Caco-2 (cell line): ENCODE measurements around the gene SPAAR. TPM values are rescaled to one million over a fixed set of nuclear protein-coding genes. Genes with fewer than 3 reads are reported as not detected.

Source experiments
- BruUV-seq: library from RNA; stranded (reverse); fragments of 400-500 nt; replicated peaks from 2 replicates; lab custom pipeline; 2021; lab: Mats Ljungman, UMichigan
- CTCF ChIA-PET: fragments of 300-600 bp; sonication (Branson Sonifier 250); formaldehyde crosslinking; loops from one replicate; lab custom pipeline; 2022; ENCODE audit warnings: antibody characterized with exemption; lab: Charles Lee
- POLR2A ChIA-PET: fragments of 300-600 bp; sonication (Branson Sonifier 250); formaldehyde crosslinking; loops from one replicate; lab custom pipeline; 2022; ENCODE audit warnings: antibody characterized with exemption; lab: Charles Lee
- DNase-seq, 2 experiments: peaks; one replicate each; pipeline versions ENCODE4 v3.0.0 to v3.0.0-alpha.2; 2020 to 2022
- H3K27me3 ChIP-seq: replicated peaks from 2 replicates; pipeline ENCODE4 v1.6.0; 2011; ENCODE audit warnings: low read length; ENCODE audit not compliant: control insufficient read depth, insufficient read depth
- H3K36me3 ChIP-seq: 2 replicates; pipeline ENCODE4 v1.5.1; 2011; ENCODE audit warnings: low read length; ENCODE audit not compliant: control insufficient read depth, insufficient read depth
- H3K4me1 ChIP-seq: fragments of 250-450 bp; sonication (Bioruptor Pico); 2 replicates; pipeline ENCODE4 v1.5.1; 2020; ENCODE audit warnings: mild to moderate bottlenecking
- H3K4me3 ChIP-seq: 2 replicates; pipeline ENCODE4 v1.5.1; 2011; ENCODE audit warnings: low read depth, mild to moderate bottlenecking, control low read depth, low read length
- H3K9me3 ChIP-seq: fragments of 250-450 bp; sonication (Bioruptor Pico); 2 replicates; pipeline ENCODE4 v1.5.1; 2020; ENCODE audit warnings: mild to moderate bottlenecking, moderate library complexity
- H3K27ac Mint-ChIP-seq: one replicate; pipeline ENCODE4 v1.8.0; 2022; ENCODE audit warnings: mixed read lengths; ENCODE audit not compliant: unreplicated experiment
- H3K27me3 Mint-ChIP-seq: one replicate; pipeline ENCODE4 v1.8.0; 2022; ENCODE audit warnings: mixed read lengths; ENCODE audit not compliant: insufficient read depth, unreplicated experiment
- H3K36me3 Mint-ChIP-seq: one replicate; pipeline ENCODE4 v1.8.0; 2022; ENCODE audit warnings: mild to moderate bottlenecking, mixed read lengths; ENCODE audit not compliant: insufficient read depth, unreplicated experiment
- H3K4me1 Mint-ChIP-seq: one replicate; pipeline ENCODE4 v1.8.0; 2022; ENCODE audit warnings: low read depth, mixed read lengths; ENCODE audit not compliant: unreplicated experiment
- H3K4me3 Mint-ChIP-seq: one replicate; pipeline ENCODE4 v1.8.0; 2022; ENCODE audit warnings: mild to moderate bottlenecking, moderate library complexity, mixed read lengths; ENCODE audit not compliant: unreplicated experiment
- H3K9me3 Mint-ChIP-seq: one replicate; pipeline ENCODE4 v1.8.0; 2022; ENCODE audit warnings: mixed read lengths; ENCODE audit not compliant: unreplicated experiment
- CTCF ChIP-seq, 2 experiments: fragments of 200-600 bp in 1 of 2; IDR thresholded peaks; 1 replicate in 1 of 2; 2 replicates in 1 of 2; pipeline versions ENCODE4 v1.5.1 to v1.8.0; 2011 to 2022; ENCODE audit warnings: antibody characterized with exemption in 1 of 2, control low read depth in 1 of 2, inconsistent platforms in 1 of 2, low read depth in 1 of 2, low read length in 1 of 2, mild to moderate bottlenecking in 1 of 2, moderate library complexity in 1 of 2; ENCODE audit not compliant: insufficient read depth in 1 of 2, severe bottlenecking in 1 of 2, unreplicated experiment in 1 of 2
- intact Hi-C: fragments of 100-400 bp; cut with micrococcal nuclease; formaldehyde crosslinking; loops from one replicate; pipeline ENCODE4 v1.10.0; 2022; ENCODE audit not compliant: unreplicated experiment
- total RNA-seq: library from RNA; stranded (reverse); gene quantifications from 2 replicates; pipeline ENCODE4 v1.2.3, GENCODE V29; 2022

SPAAR gene
- total RNA-seq, 1 experiment from 2014 or later: not detected

- ChIA-PET CTCF (interaction anchor here (1.1 kb wide), 1 partner anchor 37 kb away, joined by 4 read pairs; no protein-coding TSS in a partner anchor), POLR2A (no interaction called here)
- Mint-ChIP-seq H3K27me3 (no peaks in the 10 kb centered on the region), H3K9me3 (no peaks in the 10 kb centered on the region), H3K4me3 (no peak overlapping the region), H3K36me3 (no peaks in the 10 kb centered on the region), H3K27ac (no peak overlapping the region), H3K4me1 (no peaks in the 10 kb centered on the region)
- Histone ChIP-seq H3K4me1 (peaks cover 12% of the 10 kb centered on the region; the same call in 1 of the 2 replicates), H3K9me3 (no peaks in the 10 kb centered on the region), H3K36me3 (no peaks in the 10 kb centered on the region), H3K4me3 (no peak overlapping the region), H3K27me3 (no peaks in the 10 kb centered on the region)
- BruUV-seq: no TSS peak
- no peak for TF ChIP-seq CTCF (IDR thresholded peaks at IDR 0.05; ENCODE audit: insufficient read depth in 1 of 2, low read depth in 1 of 2, low read length in 1 of 2, severe bottlenecking in 1 of 2, unreplicated experiment in 1 of 2)
- intact Hi-C loops: no loop called here
- no peak for DNase-seq
Observed at GRCh38 chr9:35939679-35940250, 30.5 kb downstream of the SPAAR start.

- no peaks in the 10 kb centered on the region for H3K36me3 ChIP-seq
- H3K27me3 ChIP-seq: no peaks in the 10 kb centered on the region
- Mint-ChIP-seq H3K4me1 (no peaks in the 10 kb centered on the region), H3K27me3 (no peaks in the 10 kb centered on the region), H3K4me3 (no peak overlapping the region), H3K36me3 (no peaks in the 10 kb centered on the region), H3K9me3 (no peaks in the 10 kb centered on the region), H3K27ac (no peak overlapping the region)
- POLR2A ChIA-PET: no interaction called here
- peaks cover 12% of the 10 kb centered on the region; the same call in 1 of the 2 replicates for H3K4me1 ChIP-seq
- no peak overlapping the region for H3K4me3 ChIP-seq
- DNase-seq: no peak
- TF ChIP-seq CTCF (IDR thresholded peaks at IDR 0.05; ENCODE audit: insufficient read depth in 1 of 2, low read depth in 1 of 2, low read length in 1 of 2, severe bottlenecking in 1 of 2, unreplicated experiment in 1 of 2): no peak
- CTCF ChIA-PET: interaction anchor here (0.9 to 1.1 kb wide), 2 partner anchors 11 to 38 kb away, joined by 3 to 4 read pairs; no protein-coding TSS in a partner anchor
- intact Hi-C loops: no loop called here
- no TSS peak for BruUV-seq
- no peaks in the 10 kb centered on the region for H3K9me3 ChIP-seq
Observed at GRCh38 chr9:35940458-35941407, 31.4 kb downstream of the SPAAR start.

- POLR2A ChIA-PET: no interaction called here
- TF ChIP-seq CTCF (IDR thresholded peaks at IDR 0.05; ENCODE audit: insufficient read depth in 1 of 2, low read depth in 1 of 2, low read length in 1 of 2, severe bottlenecking in 1 of 2, unreplicated experiment in 1 of 2): no peak
- no peak overlapping the region for H3K4me3 Mint-ChIP-seq
- H3K4me1 ChIP-seq: peaks cover 12% of the 10 kb centered on the region; the same call in 1 of the 2 replicates
- no peaks in the 10 kb centered on the region for H3K27me3 Mint-ChIP-seq
- H3K27ac Mint-ChIP-seq: no peak overlapping the region
- DNase-seq: no peak
- CTCF ChIA-PET: no interaction called here
- no peak overlapping the region for H3K4me3 ChIP-seq
- H3K36me3 ChIP-seq: no peaks in the 10 kb centered on the region
- no peaks in the 10 kb centered on the region for H3K9me3 Mint-ChIP-seq
- intact Hi-C loops: no loop called here
- H3K9me3 ChIP-seq: no peaks in the 10 kb centered on the region
- H3K36me3 Mint-ChIP-seq: no peaks in the 10 kb centered on the region
- no peaks in the 10 kb centered on the region for H3K27me3 ChIP-seq
- BruUV-seq: no TSS peak
- H3K4me1 Mint-ChIP-seq: no peaks in the 10 kb centered on the region
Observed at GRCh38 chr9:35942286-35942685, 33.0 kb downstream of the SPAAR start.
